ENCODE results near the gene SEPSECS.

- no peak for TF ChIP-seq CTCF (IDR thresholded peaks at IDR 0.05)
- TF ChIP-seq POLR2A (IDR thresholded peaks at IDR 0.05) = no peak
These were observed 42.4 kb downstream of the SEPSECS start for GRCh38 chr4:25117716-25118472.
